Activated CD8-positive, alpha-beta T cell treated with anti-CD3 and anti-CD28 coated beads for 36 hours (primary cell): Measurements from ENCODE around the gene BAZ1B. TPM values are rescaled to one million over a fixed set of nuclear protein-coding genes. Genes with fewer than 3 reads are reported as not detected.

ENCODE experiments used
- ATAC-seq: fragments of 200-7000 bp; cut with Tn5 transposase; one replicate; pipeline ENCODE4 v1.10.0; 2021; ENCODE audit warnings: mild to moderate bottlenecking, moderate library complexity
- CTCF ChIA-PET: fragments of 350-600 bp; sonication (Branson Sonifier 250); formaldehyde crosslinking; loops from one replicate; lab custom pipeline; 2021; ENCODE audit warnings: antibody characterized with exemption; lab: Charles Lee
- POLR2A ChIA-PET: fragments of 350-600 bp; sonication (Branson Sonifier 250); formaldehyde crosslinking; loops from one replicate; lab custom pipeline; 2021; ENCODE audit warnings: antibody characterized with exemption; lab: Charles Lee
- DNase-seq: peaks from one replicate; pipeline ENCODE4 v3.0.0-alpha.2; 2020
- H3K27ac Mint-ChIP-seq: one replicate; pipeline ENCODE4 v1.8.0; 2021; ENCODE audit warnings: mild to moderate bottlenecking, mixed read lengths
- H3K27me3 Mint-ChIP-seq: one replicate; pipeline ENCODE4 v1.8.0; 2021; ENCODE audit warnings: mixed read lengths
- H3K36me3 Mint-ChIP-seq: one replicate; pipeline ENCODE4 v1.8.0; 2021; ENCODE audit warnings: low read depth, mixed read lengths
- H3K4me1 Mint-ChIP-seq: one replicate; pipeline ENCODE4 v1.8.0; 2021; ENCODE audit warnings: low read depth, mixed read lengths
- H3K4me3 Mint-ChIP-seq: one replicate; pipeline ENCODE4 v1.8.0; 2021; ENCODE audit warnings: mild to moderate bottlenecking, moderate library complexity, mixed read lengths
- H3K9me3 Mint-ChIP-seq: one replicate; pipeline ENCODE4 v1.8.0; 2021; ENCODE audit warnings: mixed read lengths
- CTCF ChIP-seq: fragments of 200-600 bp; IDR thresholded peaks from one replicate; pipeline ENCODE4 v1.8.0; 2022; ENCODE audit warnings: antibody characterized with exemption, mild to moderate bottlenecking
- intact Hi-C: fragments of 100-400 bp; cut with micrococcal nuclease; formaldehyde crosslinking; loops from one replicate; pipeline ENCODE4 v1.10.0; 2022
- total RNA-seq, 2 experiments: library from RNA; stranded (reverse); gene quantifications; one replicate each; pipeline ENCODE4 v1.2.3, GENCODE V29; 2021

Gene BAZ1B
- total RNA-seq, 2 experiments from 2014 or later = 82.4 to 82.6 TPM

- TF ChIP-seq CTCF = no peak
- no peak for ATAC-seq
- Mint-ChIP-seq H3K9me3 (no peaks in the 10 kb centered on the region), H3K36me3 (peaks cover 53% of the 10 kb centered on the region), H3K27ac (no peak overlapping the region), H3K4me3 (no peak overlapping the region), H3K4me1 (peaks cover 12% of the 10 kb centered on the region), H3K27me3 (no peaks in the 10 kb centered on the region)
- CTCF ChIA-PET = interaction anchor here (1.0 kb wide), 1 partner anchor 13 kb away, joined by 3 read pairs; no protein-coding TSS in a partner anchor
- no peak for DNase-seq
- POLR2A ChIA-PET = interaction anchor here (1.6 kb wide), 1 partner anchor 58 kb away, joined by 5 read pairs; no protein-coding TSS in a partner anchor
- intact Hi-C loops = no loop called here
Observed at GRCh38 chr7:73507556-73507955, 14.5 kb downstream of the BAZ1B start.

- intact Hi-C loops = no loop called here
- CTCF ChIA-PET = interaction anchor here (0.9 to 1.4 kb wide), 2 partner anchors 31 to 53 kb away, joined by 3 to 4 read pairs; no protein-coding TSS in a partner anchor
- H3K36me3 Mint-ChIP-seq = peaks cover 50% of the 10 kb centered on the region
- ATAC-seq (no peak), DNase-seq (no peak)
- H3K4me3 Mint-ChIP-seq = no peak overlapping the region
- H3K4me1 Mint-ChIP-seq = peaks cover 5% of the 10 kb centered on the region
- TF ChIP-seq CTCF = no peak
- no peak overlapping the region for H3K27ac Mint-ChIP-seq
- H3K9me3 Mint-ChIP-seq = no peaks in the 10 kb centered on the region
- H3K27me3 Mint-ChIP-seq = no peaks in the 10 kb centered on the region
- POLR2A ChIA-PET = interaction anchor here (1.1 to 2.4 kb wide), 4 partner anchors 10 to 42 kb away, joined by 3 to 8 read pairs (median 4); no protein-coding TSS in a partner anchor
Observed at GRCh38 chr7:73504920-73505319, 17.2 kb downstream of the BAZ1B start.

GRCh38 chr7:73504017-73504416 lies 18.1 kb downstream of the BAZ1B start:
- no peak overlapping the region for H3K27ac Mint-ChIP-seq
- TF ChIP-seq CTCF = no peak
- no peak for DNase-seq
- ATAC-seq = no peak
- H3K4me1 Mint-ChIP-seq = peaks cover 5% of the 10 kb centered on the region
- peaks cover 56% of the 10 kb centered on the region for H3K36me3 Mint-ChIP-seq
- H3K9me3 Mint-ChIP-seq = no peaks in the 10 kb centered on the region
- intact Hi-C loops = no loop called here
- H3K27me3 Mint-ChIP-seq = no peaks in the 10 kb centered on the region
- ChIA-PET POLR2A (interaction anchor here (1.7 to 2.4 kb wide), 2 partner anchors 12 to 17 kb away, joined by 6 to 8 read pairs; no protein-coding TSS in a partner anchor), CTCF (interaction anchor here (1.2 to 1.4 kb wide), 2 partner anchors 24 to 53 kb away, joined by 3 read pairs; no protein-coding TSS in a partner anchor)
- H3K4me3 Mint-ChIP-seq = no peak overlapping the region

GRCh38 chr7:73503229-73503628 lies 18.9 kb downstream of the BAZ1B start:
- POLR2A ChIA-PET = interaction anchor here (1.7 to 2.4 kb wide), 2 partner anchors 13 to 18 kb away, joined by 6 to 8 read pairs; no protein-coding TSS in a partner anchor

More at GRCh38 chr7:73503229-73503628, 18.9 kb downstream of the BAZ1B start:
- H3K36me3 Mint-ChIP-seq = peaks cover 58% of the 10 kb centered on the region
- DNase-seq (no peak), ATAC-seq (no peak)
- intact Hi-C loops = no loop called here
- H3K27ac Mint-ChIP-seq = no peak overlapping the region
- peaks cover 5% of the 10 kb centered on the region for H3K4me1 Mint-ChIP-seq
- no peaks in the 10 kb centered on the region for H3K27me3 Mint-ChIP-seq
- TF ChIP-seq CTCF = no peak
- H3K9me3 Mint-ChIP-seq = no peaks in the 10 kb centered on the region
- no peak overlapping the region for H3K4me3 Mint-ChIP-seq
- CTCF ChIA-PET = interaction anchor here (1.2 to 1.4 kb wide), 2 partner anchors 23 to 52 kb away, joined by 3 read pairs; no protein-coding TSS in a partner anchor
